GM12892 (cell line): ENCODE data around the gene AHRR.

Experiments
- POLR2AphosphoS5 ChIP-seq: IDR thresholded peaks from 2 replicates; pipeline ENCODE4 v1.6.1; 2011; ENCODE audit warnings: low read depth, low read length, control low read depth
- TAF1 ChIP-seq: IDR thresholded peaks from 2 replicates; pipeline ENCODE4 v1.6.1; 2011; ENCODE audit warnings: low read depth, mild to moderate bottlenecking, control low read depth, low read length, borderline replicate concordance

- no peak for TF ChIP-seq POLR2AphosphoS5
- TF ChIP-seq TAF1: 0 out of 2 replicates have a peak, but pooled peaks have one; percentile 6
Observed at GRCh38 chr5:321230-321725, at the start of gene AHRR.
